SK-N-MC (cell line): ENCODE measurements around the gene TRPV6.

Experiments used
- EZH2 ChIP-seq: fragments of 200-600 bp; sonication (generic); IDR thresholded peaks from one replicate; pipeline ENCODE4 v1.6.1; 2017; ENCODE audit warnings: antibody characterized with exemption
- POLR2AphosphoS5 ChIP-seq: IDR thresholded peaks from 2 replicates; pipeline ENCODE4 v1.6.1; 2012; ENCODE audit warnings: mild to moderate bottlenecking, low read depth, low read length, borderline replicate concordance

DNA sequence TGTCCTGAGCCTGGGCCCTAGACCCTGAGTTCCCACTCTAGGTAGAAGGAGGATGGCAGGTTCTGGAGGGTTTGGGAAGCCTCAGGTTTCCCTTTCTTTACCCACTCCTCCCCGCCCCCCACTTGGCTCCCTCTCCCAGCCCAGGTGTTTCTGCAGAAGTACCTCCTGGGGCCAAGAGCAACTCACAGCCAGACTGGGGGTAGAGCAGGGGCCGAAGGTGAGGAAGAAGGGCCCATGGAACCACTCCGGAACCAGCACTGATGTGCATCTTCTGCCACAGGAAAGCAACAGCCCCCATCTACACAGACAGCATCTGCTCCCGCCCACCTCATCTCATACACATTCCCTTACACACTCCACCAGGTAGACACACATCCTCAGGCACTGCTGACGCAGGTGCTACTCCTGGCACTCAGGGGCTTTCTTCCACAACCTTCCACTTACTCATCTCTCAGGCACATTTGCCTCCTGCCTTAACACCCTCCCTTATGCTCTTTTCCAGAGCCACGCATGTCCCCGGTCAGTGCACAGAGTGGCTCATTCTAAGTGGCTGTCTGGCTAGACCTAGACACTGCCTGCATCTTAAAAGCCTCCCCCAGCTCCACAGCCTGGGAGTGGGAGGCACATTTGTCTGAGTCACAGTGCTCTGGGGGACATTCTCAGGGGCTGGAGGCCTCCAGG, 28.8 kb downstream of the TRPV6 start:
- TF ChIP-seq EZH2 (no peak), POLR2AphosphoS5 (no peak)
